Effector CD8-positive, alpha-beta T cell (primary cell): ENCODE results near the gene RARS2.
"Not testable (repeated sequence)": the region's sequence is repeated elsewhere in the genome, so short reads cannot be mapped to it uniquely, and the experiment has no call there.

Source experiments
- DNase-seq: peaks from one replicate; lab custom pipeline; 2025; lab: John Stamatoyannopoulos, UW

Gene RARS2

GRCh38 chr6:87501809-87502572 lies 87.8 kb downstream of the RARS2 start:
- DNase-seq, result no peak

DNA sequence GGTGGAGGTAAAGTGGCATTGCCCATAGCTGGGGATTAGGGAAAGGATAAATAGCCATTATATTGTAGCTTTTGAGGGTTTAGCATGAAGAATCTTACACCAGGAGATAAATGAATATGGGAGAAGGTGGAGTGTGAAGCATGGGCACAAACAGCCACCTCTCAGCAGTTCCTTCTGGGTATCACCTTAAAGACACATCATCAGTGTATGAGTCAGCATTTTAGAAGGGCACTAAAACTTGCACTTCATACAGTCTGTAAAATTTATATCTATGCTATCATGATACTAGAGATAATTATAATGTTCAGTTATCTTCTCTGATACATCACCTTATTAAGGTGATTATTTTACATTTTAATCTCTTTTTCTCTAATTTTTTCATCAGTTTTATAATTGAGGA lies 91.7 kb downstream of the RARS2 start:
- no peak for DNase-seq

- no peak for DNase-seq
Observed at GRCh38 chr6:87494761-87495422, 94.9 kb downstream of the RARS2 start.

DNA sequence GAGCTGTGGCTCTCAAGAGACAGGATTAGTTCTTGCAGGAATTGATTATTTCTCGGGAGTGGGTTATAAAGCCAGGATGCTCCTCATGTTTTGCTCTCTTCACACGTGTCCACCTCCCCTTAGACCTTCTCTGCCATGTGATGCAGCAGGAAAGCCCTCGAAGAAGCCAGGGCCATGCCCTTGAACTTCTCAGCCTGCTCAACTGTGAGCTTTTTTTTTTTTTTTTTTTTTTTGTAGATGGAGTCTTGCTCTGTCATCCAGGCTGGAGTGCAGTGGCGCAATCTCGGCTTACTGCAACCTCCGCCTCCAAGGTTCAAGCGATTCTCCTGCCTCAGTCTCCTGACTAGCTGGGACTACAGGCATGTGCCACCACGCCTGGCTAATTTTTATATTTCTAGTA lies 100.5 kb downstream of the RARS2 start:
- DNase-seq, result not testable (repeated sequence)

DNA sequence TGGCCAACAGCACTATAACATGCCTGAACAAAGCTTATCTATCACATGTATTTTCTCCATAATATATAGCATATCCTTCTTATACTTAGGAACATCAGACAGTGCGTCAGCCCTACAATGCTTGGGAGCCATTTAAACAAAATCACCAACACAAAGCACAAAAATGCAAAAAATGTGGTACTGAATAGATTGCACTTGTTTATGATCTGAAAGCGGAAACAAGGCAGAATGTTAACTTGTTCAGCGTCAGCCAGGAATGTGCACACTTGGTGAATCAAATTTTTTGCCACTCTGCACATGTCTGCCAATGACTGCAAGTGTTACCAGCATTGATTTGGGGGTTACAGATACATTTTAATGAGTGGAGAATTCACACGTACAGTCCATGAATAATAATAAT lies 102.2 kb downstream of the RARS2 start:
- no peak for DNase-seq

DNA sequence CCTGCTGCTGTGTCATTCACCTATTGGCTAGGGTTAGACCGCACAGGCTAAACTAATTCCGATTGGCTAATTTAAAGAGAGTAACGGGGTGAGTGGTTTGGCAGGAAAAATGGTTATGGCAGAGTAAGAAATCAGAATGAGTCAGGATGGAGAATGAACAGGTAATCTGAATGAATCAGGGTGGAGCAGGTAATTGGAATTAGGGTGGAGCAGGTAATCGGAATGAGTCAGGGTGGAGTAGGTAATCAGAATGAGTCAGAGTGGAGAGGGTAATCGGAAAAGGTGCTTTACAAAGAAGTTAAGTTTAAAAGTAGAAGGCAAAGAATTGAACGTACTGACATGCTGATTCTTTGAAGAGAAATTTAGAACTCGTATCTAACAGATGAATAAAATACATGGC lies 105.3 kb downstream of the RARS2 start:
- no peak for DNase-seq

GRCh38 chr6:87483929-87484328 lies 105.9 kb downstream of the RARS2 start:
- no peak for DNase-seq

- DNase-seq, result no peak
Observed at GRCh38 chr6:87482366-87482765, 107.4 kb downstream of the RARS2 start.

- no peak for DNase-seq
Observed at GRCh38 chr6:87481931-87482330, 107.9 kb downstream of the RARS2 start.

GRCh38 chr6:87473419-87473903 lies 116.3 kb downstream of the RARS2 start:
- peak; percentile 30 for DNase-seq

- peak; percentile 72 for DNase-seq
Observed at GRCh38 chr6:87472525-87473418, 117.0 kb downstream of the RARS2 start, which contains the start of gene SLC35A1. Gene SLC35A1, plus strand, starts transcription at chr6:87472974. Its CDS starts 30 bp downstream, at chr6:87473004.

DNA sequence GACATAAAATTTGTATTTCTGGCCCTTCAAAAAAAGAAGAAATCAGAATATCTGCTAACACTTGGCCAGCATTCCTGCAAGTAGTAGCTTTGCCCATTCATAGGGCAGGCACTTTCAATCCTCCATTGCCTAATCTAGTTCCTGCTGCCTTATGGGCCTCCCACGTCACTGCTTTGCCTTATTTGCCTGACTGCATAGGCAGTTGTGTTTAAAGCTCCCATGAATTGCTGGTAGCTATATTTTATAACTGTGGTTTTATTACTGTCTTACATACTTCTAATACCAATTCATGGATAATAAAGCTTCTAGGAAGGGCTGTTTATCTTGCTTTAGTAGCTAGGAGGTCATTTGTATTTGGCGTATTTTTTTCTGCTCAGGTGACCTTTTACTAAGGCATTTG lies 124.7 kb downstream of the RARS2 start:
- DNase-seq, result no peak
